DOHH2 (cell line): ENCODE results near the gene GPAT2.
"Not testable (repeated sequence)": the region's sequence is repeated elsewhere in the genome, so short reads cannot be mapped to it uniquely, and the experiment has no call there.

Experiments used
- H3F3A ChIP-seq: fragments of 200-600 bp; sonication (generic), shearing (Covaris generic); 2 replicates; pipeline ENCODE4 v1.6.0; 2016; ENCODE audit warnings: antibody characterized with exemption, mild to moderate bottlenecking; ENCODE audit not compliant: control insufficient read depth, insufficient read depth
- H3K27ac ChIP-seq: fragments of 200-600 bp; sonication (generic); 2 replicates; pipeline ENCODE4 v1.5.1; 2014; ENCODE audit warnings: low read depth, mild to moderate bottlenecking, low read length, moderate library complexity
- H3K27me3 ChIP-seq: fragments of 200-600 bp; sonication (generic); 2 replicates; pipeline ENCODE4 v1.6.1; 2014; ENCODE audit warnings: mild to moderate bottlenecking, low read length, mixed read lengths; ENCODE audit not compliant: control insufficient read depth
- H3K36me3 ChIP-seq: fragments of 200-600 bp; sonication (generic); 2 replicates; pipeline ENCODE4 v1.6.1; 2014; ENCODE audit warnings: mild to moderate bottlenecking, low read length, moderate library complexity, mixed read lengths; ENCODE audit not compliant: control insufficient read depth
- H3K4me1 ChIP-seq: fragments of 200-600 bp; sonication (generic); 2 replicates; pipeline ENCODE4 v1.6.1; 2014; ENCODE audit warnings: mild to moderate bottlenecking, low read length, mixed read lengths; ENCODE audit not compliant: control insufficient read depth
- H3K4me2 ChIP-seq: fragments of 200-600 bp; sonication (generic); 2 replicates; pipeline ENCODE4 v1.6.0; 2014; ENCODE audit warnings: mild to moderate bottlenecking, low read length, moderate library complexity
- H3K4me3 ChIP-seq: fragments of 200-600 bp; sonication (generic); 2 replicates; pipeline ENCODE4 v1.5.1; 2014; ENCODE audit warnings: mild to moderate bottlenecking, low read length, mixed read lengths
- H3K79me2 ChIP-seq: fragments of 200-600 bp; sonication (generic); 2 replicates; pipeline ENCODE4 v1.6.1; 2014; ENCODE audit warnings: mild to moderate bottlenecking, low read length, mixed read lengths; ENCODE audit not compliant: control insufficient read depth
- H3K9me2 ChIP-seq: fragments of 200-600 bp; sonication (generic); replicated peaks from 2 replicates; pipeline ENCODE4 v1.6.1; 2014; ENCODE audit warnings: mild to moderate bottlenecking, low read length, mixed read lengths; ENCODE audit not compliant: control insufficient read depth
- H3K9me3 ChIP-seq: fragments of 200-600 bp; sonication (generic); 2 replicates; pipeline ENCODE4 v1.6.1; 2014; ENCODE audit warnings: antibody characterized with exemption, low read length, mixed read lengths; ENCODE audit not compliant: control insufficient read depth, insufficient read depth
- H4K20me1 ChIP-seq: fragments of 200-600 bp; sonication (generic); 2 replicates; pipeline ENCODE4 v1.6.0; 2014; ENCODE audit warnings: low read depth, mild to moderate bottlenecking, antibody characterized with exemption, low read length, moderate library complexity; ENCODE audit not compliant: control insufficient read depth, insufficient read depth
- EZH2phosphoT487 ChIP-seq: fragments of 200-600 bp; sonication (generic); IDR thresholded peaks from 2 replicates; pipeline ENCODE4 v1.6.1; 2017; ENCODE audit warnings: borderline replicate concordance, mild to moderate bottlenecking, antibody characterized with exemption, low read length, moderate library complexity, mixed read lengths
- TF ChIP-seq, protein P1 (sequence below): fragments of 200-600 bp; sonication (generic); IDR thresholded peaks from one replicate; pipeline ENCODE4 v1.5.1; 2014; ENCODE audit warnings: antibody characterized with exemption, mild to moderate bottlenecking, low read depth, low read length; ENCODE audit not compliant: poor library complexity, severe bottlenecking

GPAT2 gene

GRCh38 chr2:96065381-96065930, 30.7 kb upstream of the GPAT2 start:
- Histone ChIP-seq H3K36me3 (no peaks in the 10 kb centered on the region), H3K9me3 (no peaks in the 10 kb centered on the region), H3F3A (no peaks in the 10 kb centered on the region), H3K27ac (no peak overlapping the region), H3K4me1 (no peaks in the 10 kb centered on the region), H3K27me3 (no peaks in the 10 kb centered on the region), H3K4me3 (no peak overlapping the region), H3K4me2 (no peak overlapping the region), H3K9me2 (no peaks in the 10 kb centered on the region), H3K79me2 (no peaks in the 10 kb centered on the region), H4K20me1 (no peaks in the 10 kb centered on the region)
- TF ChIP-seq, protein P1, sequence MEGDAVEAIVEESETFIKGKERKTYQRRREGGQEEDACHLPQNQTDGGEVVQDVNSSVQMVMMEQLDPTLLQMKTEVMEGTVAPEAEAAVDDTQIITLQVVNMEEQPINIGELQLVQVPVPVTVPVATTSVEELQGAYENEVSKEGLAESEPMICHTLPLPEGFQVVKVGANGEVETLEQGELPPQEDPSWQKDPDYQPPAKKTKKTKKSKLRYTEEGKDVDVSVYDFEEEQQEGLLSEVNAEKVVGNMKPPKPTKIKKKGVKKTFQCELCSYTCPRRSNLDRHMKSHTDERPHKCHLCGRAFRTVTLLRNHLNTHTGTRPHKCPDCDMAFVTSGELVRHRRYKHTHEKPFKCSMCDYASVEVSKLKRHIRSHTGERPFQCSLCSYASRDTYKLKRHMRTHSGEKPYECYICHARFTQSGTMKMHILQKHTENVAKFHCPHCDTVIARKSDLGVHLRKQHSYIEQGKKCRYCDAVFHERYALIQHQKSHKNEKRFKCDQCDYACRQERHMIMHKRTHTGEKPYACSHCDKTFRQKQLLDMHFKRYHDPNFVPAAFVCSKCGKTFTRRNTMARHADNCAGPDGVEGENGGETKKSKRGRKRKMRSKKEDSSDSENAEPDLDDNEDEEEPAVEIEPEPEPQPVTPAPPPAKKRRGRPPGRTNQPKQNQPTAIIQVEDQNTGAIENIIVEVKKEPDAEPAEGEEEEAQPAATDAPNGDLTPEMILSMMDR = no peak
- no peak for TF ChIP-seq EZH2phosphoT487

DNA sequence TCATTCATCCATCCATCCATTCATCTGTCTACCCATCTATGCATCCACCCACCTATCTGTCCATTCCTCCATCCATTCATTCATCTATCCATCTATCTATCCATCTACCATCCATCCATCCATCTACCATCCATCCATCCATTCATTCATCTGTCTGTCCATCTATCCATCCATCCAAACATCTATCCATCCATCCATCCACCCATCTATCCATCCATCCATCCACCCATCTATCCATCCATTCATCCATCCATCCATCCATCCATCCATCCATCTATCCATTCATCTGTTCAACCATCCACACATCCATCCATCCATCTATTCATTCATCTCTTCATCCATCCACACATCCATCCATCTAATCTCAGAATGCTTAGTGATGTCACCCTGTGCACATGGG, 30.0 kb upstream of the GPAT2 start:
- not testable (repeated sequence) for H3K9me3 ChIP-seq, H3K4me1 ChIP-seq, H3K4me2 ChIP-seq, H3K27me3 ChIP-seq, H3K9me2 ChIP-seq, H4K20me1 ChIP-seq, H3K27ac ChIP-seq, H3F3A ChIP-seq, H3K36me3 ChIP-seq, H3K79me2 ChIP-seq, H3K4me3 ChIP-seq

DNA sequence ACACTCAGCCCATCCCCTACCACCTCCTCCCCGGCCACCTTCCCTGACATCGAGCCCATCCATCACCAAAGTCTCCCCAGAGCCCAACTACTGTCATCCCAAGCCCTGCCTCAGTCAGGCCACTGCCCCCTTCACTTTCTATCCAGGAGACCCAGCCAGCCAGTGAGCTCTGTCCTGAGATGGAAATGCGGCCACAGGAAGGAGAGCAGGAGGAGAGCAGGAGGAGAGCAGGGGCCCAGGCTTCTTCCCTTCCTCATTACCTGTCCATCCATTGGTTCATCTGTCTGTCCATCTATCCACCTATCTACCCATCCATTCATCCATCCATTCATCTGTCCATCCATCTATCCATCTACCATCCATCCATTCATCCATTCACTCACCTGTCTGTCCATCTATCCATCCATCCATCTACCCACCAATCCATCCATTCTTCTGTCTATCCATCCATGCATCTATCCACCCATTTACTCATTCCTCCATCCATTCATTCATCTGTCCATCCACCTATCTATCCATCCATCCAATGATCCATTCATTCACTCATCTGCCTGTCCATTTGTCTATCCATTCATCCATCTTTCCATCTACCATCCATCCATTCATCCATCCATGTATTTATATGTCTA, 29.4 kb upstream of the GPAT2 start:
- not testable (repeated sequence) for H3K27me3 ChIP-seq, H4K20me1 ChIP-seq, H3K4me2 ChIP-seq, H3F3A ChIP-seq, H3K4me3 ChIP-seq, H3K4me1 ChIP-seq, H3K9me3 ChIP-seq, H3K79me2 ChIP-seq, H3K36me3 ChIP-seq, H3K9me2 ChIP-seq, H3K27ac ChIP-seq

- H3K27ac ChIP-seq, H3K27me3 ChIP-seq, H3F3A ChIP-seq, H3K36me3 ChIP-seq, H3K4me1 ChIP-seq, H4K20me1 ChIP-seq, H3K4me2 ChIP-seq, H3K4me3 ChIP-seq, H3K9me2 ChIP-seq, H3K9me3 ChIP-seq, H3K79me2 ChIP-seq: not testable (repeated sequence)
Observed at GRCh38 chr2:96063116-96063899, 28.6 kb upstream of the GPAT2 start.

DNA sequence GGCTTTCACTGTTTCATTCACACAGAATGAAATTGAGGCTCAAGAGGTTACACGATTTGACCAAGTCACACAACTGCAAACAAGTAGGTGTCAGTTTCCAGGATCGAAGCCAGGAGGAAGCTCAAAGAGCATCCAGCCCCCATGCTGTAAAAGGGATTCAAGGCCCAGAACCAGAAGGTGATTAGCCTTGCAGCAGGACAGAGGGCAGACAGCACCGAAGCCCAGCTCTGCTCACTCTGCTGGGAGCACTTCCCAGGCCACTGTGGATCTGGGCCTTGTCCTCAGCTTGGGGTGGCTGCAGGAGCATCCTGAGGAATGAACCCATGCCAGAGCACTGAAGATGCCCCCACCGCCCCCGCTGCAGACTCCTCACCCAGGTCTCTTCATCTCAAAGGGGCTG, 27.8 kb upstream of the GPAT2 start:
- H3K4me2 ChIP-seq, H3K4me3 ChIP-seq, H3K9me2 ChIP-seq: not testable (repeated sequence)

DNA sequence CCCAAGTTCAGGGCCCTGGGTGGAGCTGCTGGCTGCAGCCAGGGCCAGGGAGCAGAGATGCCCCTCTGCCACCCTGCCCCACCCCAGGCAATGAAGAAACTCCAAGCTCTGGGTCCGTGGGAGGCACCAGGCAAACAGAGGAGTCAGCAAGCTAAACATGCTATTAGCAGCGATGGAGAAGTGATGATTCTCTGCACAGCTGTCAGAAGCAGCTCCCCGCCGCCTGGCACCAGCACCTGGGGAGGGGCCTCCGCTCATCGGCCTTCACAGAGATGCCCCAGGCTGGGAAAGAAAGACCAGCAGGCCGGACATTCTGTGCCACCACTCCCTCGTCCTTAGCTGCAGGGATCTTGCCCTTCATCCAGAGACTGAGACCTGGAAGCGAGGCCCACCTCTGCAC, 27.2 kb upstream of the GPAT2 start:
- not testable (repeated sequence) for H3K9me2 ChIP-seq, H3K36me3 ChIP-seq, H3F3A ChIP-seq, H3K4me1 ChIP-seq, H3K4me2 ChIP-seq, H4K20me1 ChIP-seq, H3K79me2 ChIP-seq, H3K27me3 ChIP-seq, H3K27ac ChIP-seq, H3K9me3 ChIP-seq, H3K4me3 ChIP-seq

More for the DNA sequence above, 27.8 kb upstream of the GPAT2 start:
- not testable (repeated sequence) for H3K27me3 ChIP-seq, H3K4me1 ChIP-seq, H4K20me1 ChIP-seq, H3K27ac ChIP-seq, H3K36me3 ChIP-seq, H3K9me3 ChIP-seq, H3K79me2 ChIP-seq, H3F3A ChIP-seq

DNA sequence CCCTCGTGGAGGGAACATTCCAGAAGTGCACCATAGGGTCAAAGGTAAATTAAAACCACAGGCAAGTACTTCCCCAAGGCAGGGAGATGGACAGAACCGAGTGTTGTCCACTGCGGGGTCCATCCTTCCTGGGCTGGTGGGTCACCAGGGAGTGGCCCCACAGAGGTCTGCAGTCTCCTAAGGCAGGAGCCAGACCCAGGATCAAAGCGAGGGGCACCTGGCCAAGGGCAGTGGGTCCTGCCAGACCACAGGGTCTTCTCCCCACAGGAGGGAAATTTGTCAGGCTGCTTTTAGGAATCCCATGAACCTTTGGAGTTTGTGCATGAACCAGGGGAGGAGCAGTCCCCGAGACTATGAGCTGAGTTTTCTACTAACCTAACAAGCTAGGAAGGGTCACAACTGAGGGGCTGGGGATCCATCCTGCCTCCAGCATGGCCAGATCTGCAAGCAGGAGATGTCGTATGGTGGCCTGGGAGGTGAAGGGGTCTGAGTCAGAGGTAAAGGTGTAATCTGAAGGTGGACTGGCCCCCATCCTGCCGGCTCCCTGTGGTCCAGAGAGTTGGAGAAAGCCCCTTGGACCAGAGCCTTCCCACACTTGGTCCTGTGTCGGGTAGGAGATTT, 26.6 kb upstream of the GPAT2 start:
- not testable (repeated sequence) for H3K9me2 ChIP-seq, H3K27ac ChIP-seq, H3K27me3 ChIP-seq, H3K4me3 ChIP-seq, H3K36me3 ChIP-seq, H3K79me2 ChIP-seq, H3K4me1 ChIP-seq, H4K20me1 ChIP-seq, H3F3A ChIP-seq, H3K4me2 ChIP-seq, H3K9me3 ChIP-seq
